Caki2 (cell line): ENCODE results near the gene ZNF653. TPM values are rescaled to one million over a fixed set of nuclear protein-coding genes. Genes with fewer than 3 reads are reported as not detected.
A peak's percentile ranks its signal among the peaks of the same experiment; 100 is the strongest.

Experiments
- DNase-seq: peaks from one replicate; pipeline ENCODE4 v3.0.0-alpha.2; 2015; ENCODE audit warnings: low read depth
- in situ Hi-C: cut with HindIII; loops from 2 replicates; pipeline ENCODE4 v1.10.0; 2016; ENCODE audit warnings: low sequenced_read_pairs, low pct_unique_long_range_greater_than_20kb, mixed read lengths
- total RNA-seq: library from RNA; depleted of rRNA; stranded (reverse); fragments of >200 nt; shearing (Covaris generic); gene quantifications from 2 replicates; pipeline ENCODE4 v1.2.3, GENCODE V29; 2014; ENCODE audit warnings: low replicate concordance

Gene ZNF653
- total RNA-seq, 1 experiment from 2014 or later = 4.6 TPM

DNA sequence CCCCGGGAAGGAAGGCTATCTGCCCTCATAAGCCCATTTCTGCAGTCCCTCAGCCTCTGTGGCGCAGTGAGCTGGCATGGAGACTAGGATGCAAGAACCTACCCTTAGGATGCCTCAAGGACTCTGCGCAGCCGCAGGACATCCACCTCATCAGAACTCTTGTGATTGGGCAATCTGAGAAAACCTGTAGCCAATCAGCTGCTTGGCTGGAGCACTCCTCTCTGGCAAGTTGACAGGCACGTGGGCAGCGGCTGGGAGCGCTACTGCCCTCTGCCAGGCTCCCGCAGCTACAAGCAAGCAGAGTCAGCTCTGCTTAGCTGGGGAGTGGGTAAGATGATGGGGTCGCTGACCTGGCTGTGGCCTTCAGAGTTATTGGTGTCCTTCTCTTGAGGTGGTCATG, 24.8 kb upstream of the ZNF653 start:
- in situ Hi-C loops = no loop called here
- peak; percentile 95 for DNase-seq

DNA sequence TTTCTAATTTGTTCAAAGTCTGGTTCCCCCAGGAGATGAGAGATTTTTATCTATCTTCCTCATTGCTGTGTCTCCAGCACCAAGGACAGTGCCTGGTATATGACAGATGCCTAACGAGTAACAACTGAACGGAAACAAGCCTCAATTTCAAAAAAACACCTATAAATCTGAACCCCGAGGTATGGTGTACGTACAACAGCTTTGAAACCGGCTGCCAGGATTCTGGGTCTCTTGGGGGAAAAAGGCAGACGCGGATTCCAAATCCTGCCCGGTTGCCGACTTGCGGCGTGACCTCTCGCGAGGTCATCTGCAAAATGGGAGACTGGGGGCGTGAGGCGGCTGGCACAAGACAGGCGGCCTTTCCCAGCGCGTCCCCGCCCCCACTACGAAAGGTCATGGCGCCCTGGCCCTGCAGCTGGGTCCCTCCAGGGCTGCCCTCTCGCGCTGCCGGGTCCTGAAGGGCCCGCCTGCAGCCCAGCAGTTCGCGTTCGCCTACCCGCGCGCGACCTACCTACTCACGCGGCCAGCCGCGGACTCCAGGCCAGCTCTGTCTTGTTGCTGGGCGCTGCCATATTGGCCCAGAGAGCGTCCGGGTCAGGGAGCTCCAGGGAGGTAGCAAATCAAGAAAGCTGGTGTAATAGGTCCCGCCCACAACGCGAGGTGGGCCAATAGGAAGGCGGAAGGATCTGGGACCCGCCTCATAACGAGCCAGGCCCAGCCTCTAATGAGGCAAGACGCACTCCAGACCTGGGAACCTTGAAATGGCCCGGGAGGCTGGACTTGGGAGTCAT, 23.1 kb upstream of the ZNF653 start, which contains the start of gene ECSIT:
ECSIT (minus strand) TSS at position 584 of the 791 bp plus-strand sequence. CDS start 9,964 bp downstream, outside the sequence.
- in situ Hi-C loops = no loop called here
- peak; percentile 99 for DNase-seq

DNA sequence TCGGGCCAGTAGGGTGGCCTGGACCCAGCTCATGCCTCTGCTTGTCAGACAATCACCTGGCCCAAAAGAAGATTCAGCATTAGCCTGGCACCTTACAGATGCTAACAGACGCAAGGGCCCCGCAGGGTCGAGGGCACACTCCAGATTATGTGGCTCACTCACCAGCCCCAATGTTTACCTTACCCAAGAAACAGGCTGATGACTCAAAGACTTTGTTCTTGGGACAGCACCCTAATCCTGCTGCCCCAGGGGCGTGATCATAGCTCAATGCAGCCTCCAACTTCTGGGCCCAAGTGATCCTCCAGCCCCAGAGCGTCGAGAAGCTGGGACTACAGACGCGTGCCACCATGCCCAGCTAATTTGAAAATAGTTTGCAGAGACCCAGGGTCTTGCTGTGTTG, 13.5 kb upstream of the ZNF653 start:
- in situ Hi-C loops = no loop called here
- DNase-seq = no peak

DNA sequence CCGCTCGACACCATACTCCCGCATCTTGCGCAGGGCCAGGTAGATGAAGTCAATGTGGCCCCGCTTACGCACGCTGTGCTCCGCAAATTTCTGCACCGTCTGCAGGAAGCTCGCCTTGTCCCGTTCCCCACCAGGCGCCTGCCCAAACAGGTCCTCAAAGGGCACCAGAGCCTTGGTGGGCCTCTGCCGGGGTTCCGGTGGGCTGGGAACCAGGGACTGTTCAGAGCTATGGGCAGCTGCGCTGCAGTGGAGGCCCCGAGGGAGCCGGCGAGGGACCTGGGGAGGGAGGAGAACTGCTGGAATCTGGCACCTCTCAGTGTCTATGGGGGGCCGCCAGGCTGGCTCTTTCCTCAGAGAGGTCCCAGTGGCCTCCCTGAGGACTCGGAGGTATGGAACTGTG, 8.3 kb upstream of the ZNF653 start:
- in situ Hi-C loops = no loop called here

DNA sequence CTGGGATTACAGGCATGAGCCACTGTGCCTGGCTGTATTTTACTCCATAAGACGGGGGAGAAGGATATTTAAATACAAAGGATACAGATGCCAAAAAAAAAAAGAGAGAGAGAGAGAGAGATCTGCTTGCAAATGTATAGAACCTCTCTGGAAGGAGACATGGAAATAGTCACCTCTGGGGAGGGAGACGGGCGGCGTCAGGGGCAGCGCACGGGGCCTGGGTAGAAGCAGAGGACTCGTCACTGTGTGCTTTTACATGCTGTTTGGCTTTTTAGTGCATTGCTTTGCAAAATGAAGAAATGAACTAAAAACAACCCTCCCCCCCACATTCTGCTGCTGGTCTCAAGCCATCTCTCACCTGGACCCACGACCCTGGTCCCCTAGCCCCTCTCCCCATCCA, 4.8 kb upstream of the ZNF653 start:
- in situ Hi-C loops = no loop called here
- no peak for DNase-seq

More for the DNA sequence above, 8.3 kb upstream of the ZNF653 start:
- DNase-seq = no peak

DNA sequence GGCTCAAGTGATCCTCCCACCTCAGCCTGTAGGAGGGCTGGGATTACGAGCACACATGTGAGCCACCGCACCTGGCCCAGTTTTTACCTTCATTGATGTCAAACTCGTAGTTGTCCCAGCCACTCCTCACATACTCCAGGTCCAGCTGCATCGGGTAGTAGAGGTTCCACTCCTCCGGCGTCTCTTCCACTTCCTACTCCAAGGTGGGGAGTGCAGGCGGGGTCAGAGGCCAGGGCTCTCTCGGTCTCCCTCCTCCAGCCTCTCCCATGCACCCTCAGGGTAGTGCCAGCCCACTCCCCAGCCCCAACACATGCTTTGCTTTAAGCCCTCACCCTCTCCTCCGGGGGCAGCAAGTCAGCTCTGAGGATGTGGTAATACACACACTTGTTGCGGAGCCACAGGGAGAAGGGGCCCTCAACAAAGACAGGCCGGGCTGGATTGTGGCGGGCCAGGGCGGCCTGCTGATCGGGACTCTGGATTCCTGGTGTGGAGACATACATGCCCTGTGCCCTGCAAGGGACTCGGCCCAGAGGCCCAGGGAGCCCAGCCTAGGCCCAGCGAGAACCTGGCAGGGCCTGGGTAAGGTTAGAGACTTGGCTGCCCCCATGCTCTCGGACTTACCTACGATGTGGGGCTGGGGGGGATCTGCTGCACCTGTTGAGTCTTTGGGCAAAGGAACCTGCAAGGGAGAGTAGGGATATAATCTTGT, 1.9 kb upstream of the ZNF653 start:
- no peak for DNase-seq
- in situ Hi-C loops = no loop called here

DNA sequence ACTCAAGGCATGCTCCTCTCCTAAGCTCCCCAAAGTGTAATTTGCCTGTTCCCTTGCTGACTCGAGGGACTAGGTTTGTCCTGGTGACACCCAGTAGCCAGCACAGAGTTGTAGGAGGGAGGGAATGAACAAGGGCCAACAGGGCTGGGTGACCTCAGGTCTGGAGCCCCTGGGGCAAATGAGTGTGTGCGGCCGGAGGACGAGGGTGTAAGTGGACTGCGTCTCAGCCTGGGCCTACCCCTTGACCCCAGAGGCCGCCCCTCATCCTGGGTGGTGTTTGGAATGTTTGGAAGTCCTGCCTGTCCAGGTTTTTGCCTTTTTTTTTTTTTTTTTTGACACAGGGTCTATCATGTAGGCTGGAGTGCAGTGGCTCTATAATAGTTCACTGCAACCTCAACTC, 1.3 kb upstream of the ZNF653 start:
- in situ Hi-C loops = no loop called here

DNA sequence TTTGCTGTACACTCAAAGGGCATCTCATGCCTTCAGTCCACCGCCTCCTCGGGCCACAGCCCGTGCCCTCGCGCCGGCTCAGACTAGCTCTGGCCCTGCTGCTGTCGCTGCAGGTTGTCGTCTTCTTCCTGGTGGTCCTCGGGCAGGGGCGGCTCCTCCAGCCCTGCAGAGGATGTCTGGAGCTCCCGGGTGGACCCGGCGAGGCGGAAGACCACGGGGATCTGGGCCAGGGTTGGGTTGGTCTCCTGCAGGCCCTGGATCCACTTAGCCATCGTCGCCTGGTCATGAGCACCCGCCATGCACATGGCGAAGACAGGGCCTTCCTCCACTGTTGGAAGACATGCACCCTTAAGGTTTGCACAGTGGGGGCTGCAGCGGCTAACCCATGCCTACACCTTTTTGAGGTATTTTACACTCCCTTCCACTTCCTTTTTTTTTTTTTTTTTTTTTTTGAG, 489 bp upstream of the ZNF653 start:
- in situ Hi-C loops = no loop called here
- DNase-seq = no peak

More for the DNA sequence above, 1.3 kb upstream of the ZNF653 start:
- DNase-seq = no peak

DNA sequence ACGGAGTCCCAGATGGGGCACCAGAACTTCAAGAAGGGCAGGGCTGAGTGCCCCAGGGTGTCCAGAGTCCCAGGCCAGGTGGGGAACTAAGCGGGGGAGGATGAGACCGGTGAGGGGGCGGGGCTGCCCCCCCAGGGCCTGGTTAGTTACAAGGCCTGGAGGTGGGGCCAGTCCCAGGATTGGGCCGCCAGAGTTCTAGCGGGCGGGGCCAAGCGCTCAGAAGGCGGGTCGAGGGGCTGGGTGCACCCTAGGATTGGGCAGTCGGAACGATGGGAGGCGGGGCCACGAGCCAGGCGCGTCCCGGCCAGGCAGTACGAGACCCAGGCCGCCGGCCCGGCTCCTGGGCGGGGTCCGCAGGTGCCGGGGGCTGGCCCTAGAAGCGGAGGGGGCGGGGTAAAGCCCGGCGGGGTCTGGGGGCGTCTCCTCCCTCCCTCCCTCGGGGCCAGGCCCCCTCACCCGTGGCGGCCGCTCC, 571 bp downstream of the ZNF653 start:
- in situ Hi-C loops = no loop called here

DNA sequence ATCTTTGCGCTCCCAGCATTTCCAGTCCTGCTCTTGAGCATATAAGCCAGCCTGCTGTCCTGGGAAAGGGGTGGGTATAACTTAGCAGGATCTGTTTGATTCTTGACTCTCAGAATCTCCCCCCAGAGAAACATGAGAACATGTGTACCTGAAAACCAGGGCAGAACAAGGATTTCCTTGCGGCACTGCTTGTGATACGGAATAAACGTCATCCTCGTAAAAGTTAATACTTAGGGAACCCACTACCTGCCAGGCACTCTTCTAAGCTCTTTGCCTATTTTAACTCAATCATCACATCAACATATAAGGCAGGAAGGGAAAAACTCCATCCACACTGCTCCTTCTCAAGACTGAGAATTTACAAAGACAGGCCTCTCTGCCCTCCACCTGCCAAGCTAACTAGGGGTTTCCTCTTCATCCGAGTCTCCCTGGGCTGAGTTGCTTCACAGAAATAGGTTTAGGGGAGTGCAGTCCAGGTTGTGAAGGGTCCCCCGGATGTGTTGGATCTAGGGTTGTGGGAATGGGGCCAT, 1.1 kb downstream of the ZNF653 start:
- in situ Hi-C loops = no loop called here
- DNase-seq = no peak

More for the DNA sequence above, 571 bp downstream of the ZNF653 start:
- DNase-seq = peak; percentile 94

DNA sequence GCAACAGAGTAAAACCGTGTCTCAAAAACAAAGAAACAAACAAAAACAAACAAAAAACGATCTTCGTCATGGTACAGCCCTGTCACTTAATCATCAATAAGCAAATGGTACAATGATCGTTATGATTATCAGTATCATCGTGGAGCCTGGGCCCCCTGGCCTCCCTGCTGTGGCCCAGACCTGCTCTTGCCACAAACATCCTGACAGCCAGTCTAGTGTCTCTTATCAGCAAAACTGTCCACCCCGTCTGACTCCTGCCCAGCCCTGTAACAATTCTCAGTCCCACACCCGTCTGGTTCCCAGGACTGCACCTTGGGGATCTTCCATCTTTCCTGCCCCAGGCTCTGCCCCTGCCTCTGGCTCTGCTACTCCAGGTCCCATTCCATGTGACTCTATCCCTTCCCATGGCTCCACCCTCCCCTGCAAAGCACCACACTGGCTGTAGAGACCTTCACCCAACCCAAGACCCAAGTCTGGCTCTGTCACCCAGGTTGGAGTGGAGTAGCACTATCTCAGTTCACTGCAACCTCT, 5.7 kb downstream of the ZNF653 start:
- in situ Hi-C loops = no loop called here
- DNase-seq = no peak

DNA sequence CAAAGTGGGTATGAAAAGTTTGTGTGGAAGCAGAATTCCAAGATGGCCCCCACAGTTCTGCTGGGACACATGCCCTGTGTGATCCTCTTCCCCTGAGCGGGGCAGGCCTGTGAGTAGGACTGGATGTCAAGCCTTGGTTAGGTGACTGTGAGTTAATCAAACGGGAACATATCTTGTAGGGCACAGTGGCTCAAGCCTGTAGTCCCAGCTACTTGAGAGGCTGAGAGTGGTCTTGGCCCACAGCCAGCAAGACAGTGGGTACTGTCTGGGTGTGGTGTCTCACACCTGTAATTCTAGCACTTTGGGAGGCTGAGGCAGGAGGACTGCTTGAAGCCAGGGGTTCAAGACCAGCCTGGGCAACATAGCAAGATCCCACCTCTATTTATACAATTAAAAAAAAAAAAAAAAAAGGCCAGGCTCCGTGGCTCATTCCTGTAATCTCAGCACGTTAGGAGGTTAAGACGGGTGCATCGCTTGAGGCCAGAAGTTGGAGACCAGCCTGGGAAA, 6.4 kb downstream of the ZNF653 start:
- DNase-seq = no peak

DNA sequence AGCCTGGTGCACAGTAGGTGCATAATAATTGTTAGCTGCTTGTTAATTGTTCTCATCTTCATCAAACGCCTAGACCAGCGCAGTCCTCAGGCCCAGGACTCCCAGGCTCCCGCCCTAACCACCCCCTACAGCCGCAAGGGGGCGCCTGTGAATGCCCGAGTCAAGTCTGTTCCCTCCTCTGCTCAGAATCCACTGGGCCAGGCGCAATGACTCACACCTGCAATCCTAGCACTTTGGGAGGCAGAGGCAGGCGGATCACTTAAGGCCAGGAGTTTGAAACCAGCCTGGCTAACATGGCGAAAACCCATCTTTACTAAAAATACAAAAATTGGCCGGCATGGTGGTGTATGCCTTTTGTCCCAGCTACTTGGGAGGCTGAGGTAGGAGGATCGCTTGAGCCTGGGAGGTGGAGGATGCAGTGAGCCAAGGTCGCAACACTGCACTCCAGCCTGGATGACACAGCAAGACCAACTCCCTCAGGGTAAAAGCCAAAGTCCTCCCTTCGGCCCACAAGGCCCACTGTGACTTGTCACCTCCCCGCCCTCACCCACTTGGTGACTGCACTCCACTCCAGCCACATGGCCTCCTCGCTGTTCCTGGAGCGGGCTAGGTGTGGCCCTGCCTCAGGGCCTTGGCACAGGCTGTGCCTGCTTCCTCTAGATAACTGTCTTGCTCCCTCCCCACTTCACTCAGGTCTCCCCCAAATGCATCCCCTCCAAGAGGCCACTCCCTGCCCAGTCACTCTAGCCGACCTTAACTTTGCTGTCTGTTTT, 9.1 kb downstream of the ZNF653 start:
- peak; percentile 65 for DNase-seq
- in situ Hi-C loops = no loop called here

More for the DNA sequence above, 6.4 kb downstream of the ZNF653 start:
- in situ Hi-C loops = no loop called here

DNA sequence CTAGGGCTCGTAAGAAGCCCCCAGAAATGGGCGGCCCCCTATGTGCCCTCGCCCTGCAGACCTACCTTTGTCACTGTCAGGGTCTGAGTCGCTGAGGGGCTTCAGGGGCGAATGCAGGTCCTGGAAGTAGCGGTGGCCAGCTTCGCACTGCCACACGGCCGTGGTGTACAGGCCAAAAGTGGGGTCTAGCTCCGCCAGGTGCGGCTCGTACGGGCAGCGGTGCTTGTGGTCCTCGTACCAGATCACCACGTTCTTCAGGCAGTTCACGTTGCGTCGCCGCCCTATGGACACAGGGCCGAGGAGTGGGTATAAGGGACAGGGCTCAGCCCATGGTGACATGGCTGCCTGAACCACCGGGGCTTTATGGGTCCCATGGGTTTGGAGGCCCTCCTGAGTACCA, 9.8 kb downstream of the ZNF653 start:
- in situ Hi-C loops = no loop called here
- no peak for DNase-seq

DNA sequence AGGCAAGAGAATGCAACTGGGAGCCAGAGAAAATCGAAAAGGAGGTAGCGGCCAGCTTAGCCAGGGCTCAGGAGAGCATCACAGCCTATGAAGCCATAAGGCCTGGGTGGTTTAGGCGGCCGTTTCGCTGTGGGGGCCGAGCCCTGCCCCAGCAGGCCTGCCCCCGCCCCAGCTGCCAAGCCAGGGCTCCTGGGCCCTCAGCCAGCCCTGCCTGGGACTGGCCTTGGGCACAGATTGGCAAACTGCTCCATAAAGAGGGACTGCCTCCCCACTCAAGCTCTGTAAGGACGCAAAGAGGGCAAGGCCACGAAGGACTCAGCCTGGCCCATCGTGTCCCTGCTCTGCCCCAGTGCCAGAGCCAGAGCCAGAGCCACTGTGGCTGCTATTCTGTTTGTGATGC, 10.2 kb downstream of the ZNF653 start:
- in situ Hi-C loops = no loop called here
- DNase-seq = no peak

DNA sequence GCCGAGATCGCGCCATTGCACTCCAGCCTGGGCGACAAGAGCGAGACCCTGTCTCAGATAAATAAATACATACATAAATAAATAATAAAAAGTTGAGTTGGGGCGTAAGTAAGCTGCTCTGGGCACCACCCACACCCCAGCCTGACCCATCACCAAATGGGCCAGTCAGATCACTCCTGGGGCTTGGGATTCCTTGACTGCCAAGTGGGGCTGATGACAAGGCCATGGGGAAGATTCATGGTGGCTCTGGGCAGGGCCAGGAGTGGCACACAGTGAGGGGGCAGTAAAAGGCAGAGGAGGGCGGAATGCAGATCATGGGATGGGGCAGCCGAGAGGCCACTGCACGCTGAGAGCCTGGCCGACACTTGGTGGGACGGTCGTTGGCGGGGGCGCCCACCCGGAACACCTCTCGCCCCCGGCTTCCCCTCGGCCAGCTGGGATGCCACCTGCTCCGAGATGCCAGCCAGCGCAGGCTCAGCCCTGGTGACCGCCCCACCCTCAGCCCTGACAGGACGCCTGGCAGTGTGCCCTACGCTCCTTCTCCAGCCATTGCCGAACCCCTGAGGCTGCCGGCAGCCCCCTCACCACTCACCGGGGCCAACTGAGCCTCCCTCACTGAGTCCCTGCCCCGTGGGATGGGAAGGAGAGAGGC, 10.9 kb downstream of the ZNF653 start:
- no peak for DNase-seq
- in situ Hi-C loops = no loop called here

DNA sequence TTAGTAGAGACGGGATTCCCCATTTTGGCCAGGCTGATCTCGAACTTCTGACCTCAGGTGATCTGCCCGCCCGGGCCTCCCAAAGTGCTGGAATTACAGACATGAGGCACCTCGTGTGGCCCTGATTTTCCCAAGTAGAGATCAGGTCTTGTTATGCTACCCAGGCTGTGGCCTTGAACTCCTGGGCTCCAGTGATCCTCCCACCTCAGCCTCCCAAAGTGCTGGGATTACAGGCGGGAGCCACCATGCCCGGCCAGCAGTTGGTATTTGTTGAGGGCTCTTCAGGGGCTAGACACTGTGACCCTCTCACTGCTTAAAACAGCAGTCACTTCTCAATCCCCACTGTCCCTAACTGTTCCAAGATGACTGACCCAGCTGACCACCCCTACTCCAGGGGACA, 16.3 kb downstream of the ZNF653 start:
- DNase-seq = no peak
- in situ Hi-C loops = no loop called here
